NCI-H1048 (cell line): Measurements from ENCODE around the gene UBXN1.
A peak's percentile ranks its signal among the peaks of the same experiment; 100 is the strongest.

Experiments used
- DNase-seq: peaks from one replicate; lab custom pipeline; 2025; lab: John Stamatoyannopoulos, UW

UBXN1 gene

GRCh38 chr11:62645946-62646824 is 32.7 kb downstream of the UBXN1 start, which contains the start of gene GANAB:
Gene GANAB (minus strand): TSS chr11:62646613. CDS start chr11:62646599, 14 bp downstream.
- DNase-seq: peak; percentile 97

- no peak for DNase-seq
Measured at GRCh38 chr11:62645671-62645945, 33.3 kb downstream of the UBXN1 start.

- no peak for DNase-seq
Measured at GRCh38 chr11:62644220-62644619, 34.7 kb downstream of the UBXN1 start.

- no peak for DNase-seq
Measured at GRCh38 chr11:62632492-62632891, 46.4 kb downstream of the UBXN1 start.

GRCh38 chr11:62627713-62628112 is 51.2 kb downstream of the UBXN1 start:
- DNase-seq: no peak
